Mesendoderm (in vitro differentiated cells): ENCODE measurements around the gene AIG1.

Source experiments
- DNase-seq: peaks from one replicate; pipeline ENCODE4 v3.0.0; 2013
- H2AK5ac ChIP-seq: 2 replicates; pipeline ENCODE4 v1.6.1; 2013; ENCODE audit warnings: low read length, inconsistent platforms
- H2BK120ac ChIP-seq: 2 replicates; pipeline ENCODE4 v1.6.1; 2013; ENCODE audit warnings: low read depth, mild to moderate bottlenecking, low read length, moderate library complexity, mixed read lengths
- H2BK15ac ChIP-seq: replicated peaks from 2 replicates; pipeline ENCODE4 v1.6.1; 2013; ENCODE audit warnings: low read depth, mild to moderate bottlenecking, moderate library complexity
- H2BK5ac ChIP-seq: 2 replicates; pipeline ENCODE4 v1.6.1; 2013; ENCODE audit warnings: low read length, inconsistent platforms
- H3K18ac ChIP-seq: 2 replicates; pipeline ENCODE4 v1.6.1; 2013; ENCODE audit warnings: mild to moderate bottlenecking, low read length, mixed read lengths
- H3K23ac ChIP-seq: one replicate; pipeline ENCODE4 v1.6.1; 2013; ENCODE audit warnings: low read length
- H3K27ac ChIP-seq: 2 replicates; pipeline ENCODE4 v1.5.1; 2013; ENCODE audit warnings: low read depth, mild to moderate bottlenecking, inconsistent platforms, low read length, moderate library complexity
- H3K27me3 ChIP-seq: 2 replicates; pipeline ENCODE4 v1.6.1; 2013; ENCODE audit warnings: low read length, control low read depth, mild to moderate bottlenecking, inconsistent platforms; ENCODE audit not compliant: insufficient read depth, poor library complexity
- H3K36me3 ChIP-seq: 2 replicates; pipeline ENCODE4 v1.6.1; 2013; ENCODE audit warnings: low read length, inconsistent platforms; ENCODE audit not compliant: control insufficient read depth, insufficient read depth
- H3K4ac ChIP-seq: one replicate; pipeline ENCODE4 v1.6.1; 2013; ENCODE audit warnings: low read depth, mild to moderate bottlenecking, low read length, moderate library complexity
- H3K4me1 ChIP-seq: 2 replicates; pipeline ENCODE4 v1.6.1; 2013; ENCODE audit warnings: low read depth, low read length, inconsistent platforms; ENCODE audit not compliant: control insufficient read depth
- H3K4me2 ChIP-seq: 2 replicates; pipeline ENCODE4 v1.6.1; 2013; ENCODE audit warnings: low read length
- H3K4me3 ChIP-seq: 2 replicates; pipeline ENCODE4 v1.5.1; 2013; ENCODE audit warnings: mild to moderate bottlenecking, low read length
- H3K56ac ChIP-seq: one replicate; pipeline ENCODE4 v1.6.1; 2013; ENCODE audit warnings: low read length
- H3K79me1 ChIP-seq: 2 replicates; pipeline ENCODE4 v1.6.1; 2013; ENCODE audit warnings: low read length, inconsistent platforms
- H3K79me2 ChIP-seq: 2 replicates; pipeline ENCODE4 v1.6.1; 2013; ENCODE audit warnings: mild to moderate bottlenecking, low read length; ENCODE audit not compliant: control insufficient read depth, insufficient read depth
- H3K9ac ChIP-seq: 2 replicates; pipeline ENCODE4 v1.6.1; 2013; ENCODE audit warnings: low read length, inconsistent platforms
- H4K5ac ChIP-seq: one replicate; pipeline ENCODE4 v1.6.1; 2013; ENCODE audit warnings: low read length
- H4K8ac ChIP-seq: one replicate; pipeline ENCODE4 v1.6.1; 2013; ENCODE audit warnings: low read depth, mild to moderate bottlenecking, control low read depth, low read length, moderate library complexity
- WGBS: extraction: QIAGEN DNeasy Blood & Tissue Kit; methylation state at CpG from one replicate; pipeline ENCODE4 v1.1.7; 2013; ENCODE audit warnings: low lambda C conversion rate, missing lambda C conversion rate; ENCODE audit not compliant: insufficient coverage; ENCODE audit errors: extremely low coverage; 5-methylcytosine and 5-hydroxymethylcytosine counted together

Gene AIG1

DNA sequence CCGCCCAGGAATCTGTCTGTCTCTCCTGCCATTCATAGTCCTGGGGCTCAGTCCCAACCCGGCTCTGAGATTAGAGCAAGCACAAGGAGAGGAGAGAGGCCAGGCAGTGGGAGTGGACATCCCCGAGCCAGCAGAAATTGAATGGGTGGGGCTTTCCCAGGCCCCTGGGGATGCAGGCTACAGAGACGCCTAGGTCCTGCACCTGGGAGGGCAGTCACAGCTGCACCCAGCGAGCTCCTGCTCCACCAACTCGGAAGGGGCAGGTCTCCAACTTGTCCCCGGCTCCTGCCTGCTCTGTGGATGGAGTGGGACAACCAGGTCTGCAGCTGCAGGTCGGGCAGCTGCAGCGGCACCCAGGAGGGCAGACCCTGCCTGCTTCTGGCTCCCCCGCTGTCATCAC, 11.1 kb upstream of the AIG1 start:
- H4K5ac ChIP-seq = no peak overlapping the region
- no peak overlapping the region for H3K27ac ChIP-seq
- no peak overlapping the region for H3K23ac ChIP-seq
- H3K4me1 ChIP-seq = no peaks in the 10 kb centered on the region
- no peak overlapping the region for H3K9ac ChIP-seq
- H3K4me3 ChIP-seq = no peak overlapping the region
- no peaks in the 10 kb centered on the region for H3K36me3 ChIP-seq
- H2BK5ac ChIP-seq = no peak overlapping the region
- H3K56ac ChIP-seq = no peak overlapping the region
- H2AK5ac ChIP-seq = no peak overlapping the region
- H2BK15ac ChIP-seq = no peak overlapping the region
- WGBS = no CpG with 5 or more reads among the region's 10 CpGs
- H3K18ac ChIP-seq = no peak overlapping the region
- H3K4me2 ChIP-seq = no peak overlapping the region
- H3K4ac ChIP-seq = no peak overlapping the region
- H3K79me1 ChIP-seq = no peaks in the 10 kb centered on the region
- no peak for DNase-seq
- no peaks in the 10 kb centered on the region for H3K79me2 ChIP-seq
- H3K27me3 ChIP-seq = no peaks in the 10 kb centered on the region
- no peak overlapping the region for H4K8ac ChIP-seq
- H2BK120ac ChIP-seq = no peak overlapping the region

DNA sequence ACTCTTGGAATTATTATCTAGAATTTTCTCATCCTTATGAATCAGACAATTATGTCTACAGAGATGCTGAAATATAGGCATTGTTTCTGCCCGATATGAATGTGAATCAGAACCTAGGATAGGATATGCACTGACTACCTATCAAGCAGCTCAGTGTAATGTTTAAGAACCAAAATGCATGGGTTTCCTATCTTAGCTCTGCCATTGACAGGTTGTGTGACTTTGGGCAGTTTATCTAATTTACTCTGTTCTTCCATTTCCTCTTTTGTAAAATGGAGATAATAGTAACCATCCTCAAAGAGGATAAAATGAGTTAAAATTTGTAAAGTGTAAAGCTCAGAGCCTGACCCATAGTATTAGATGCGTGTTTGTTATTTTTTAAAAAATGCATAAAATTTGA, 10.2 kb upstream of the AIG1 start:
- Histone ChIP-seq H3K9ac (no peak overlapping the region), H4K5ac (no peak overlapping the region), H2BK5ac (no peak overlapping the region), H3K4ac (no peak overlapping the region), H4K8ac (no peak overlapping the region), H3K27me3 (no peaks in the 10 kb centered on the region), H3K4me2 (no peak overlapping the region), H2BK120ac (no peak overlapping the region), H3K23ac (no peak overlapping the region), H3K18ac (no peak overlapping the region), H3K79me1 (no peaks in the 10 kb centered on the region), H3K4me1 (no peaks in the 10 kb centered on the region), H2AK5ac (no peak overlapping the region), H3K79me2 (no peaks in the 10 kb centered on the region), H2BK15ac (no peak overlapping the region), H3K27ac (no peak overlapping the region), H3K56ac (no peak overlapping the region), H3K4me3 (no peak overlapping the region), H3K36me3 (no peaks in the 10 kb centered on the region)
- no peak for DNase-seq
- no CpG with 5 or more reads among the region's 2 CpGs for WGBS

DNA sequence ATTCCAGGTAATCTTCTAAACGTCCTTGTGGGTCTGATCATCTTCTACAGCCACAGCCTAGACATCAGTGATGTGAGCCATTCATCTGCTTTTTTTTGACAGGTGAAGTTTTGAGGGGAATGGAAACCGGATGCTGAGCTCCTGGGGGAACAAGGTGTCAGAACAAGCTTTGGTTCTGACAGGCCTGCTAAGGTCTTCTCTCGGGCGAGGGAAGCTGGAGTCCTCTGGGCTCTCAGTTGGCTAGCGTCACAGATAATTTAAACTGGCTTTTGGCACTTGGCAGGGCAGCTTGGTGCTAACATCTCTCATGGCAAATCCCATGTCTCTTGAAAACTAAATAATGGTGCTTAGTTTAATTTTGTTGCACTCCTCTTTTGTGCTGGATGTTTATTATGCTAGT, 8.4 kb upstream of the AIG1 start:
- Histone ChIP-seq H3K79me1 (no peaks in the 10 kb centered on the region), H3K18ac (no peak overlapping the region), H3K36me3 (no peaks in the 10 kb centered on the region), H3K9ac (no peak overlapping the region), H3K4me3 (no peak overlapping the region), H3K79me2 (no peaks in the 10 kb centered on the region), H4K5ac (no peak overlapping the region), H3K27me3 (no peaks in the 10 kb centered on the region), H3K56ac (no peak overlapping the region), H2AK5ac (no peak overlapping the region), H3K4me1 (no peaks in the 10 kb centered on the region), H2BK120ac (no peak overlapping the region), H2BK5ac (no peak overlapping the region), H3K23ac (no peak overlapping the region), H3K4me2 (no peak overlapping the region), H2BK15ac (no peak overlapping the region), H3K4ac (no peak overlapping the region), H3K27ac (no peak overlapping the region), H4K8ac (no peak overlapping the region)
- no CpG with 5 or more reads among the region's 5 CpGs for WGBS
- no peak for DNase-seq

DNA sequence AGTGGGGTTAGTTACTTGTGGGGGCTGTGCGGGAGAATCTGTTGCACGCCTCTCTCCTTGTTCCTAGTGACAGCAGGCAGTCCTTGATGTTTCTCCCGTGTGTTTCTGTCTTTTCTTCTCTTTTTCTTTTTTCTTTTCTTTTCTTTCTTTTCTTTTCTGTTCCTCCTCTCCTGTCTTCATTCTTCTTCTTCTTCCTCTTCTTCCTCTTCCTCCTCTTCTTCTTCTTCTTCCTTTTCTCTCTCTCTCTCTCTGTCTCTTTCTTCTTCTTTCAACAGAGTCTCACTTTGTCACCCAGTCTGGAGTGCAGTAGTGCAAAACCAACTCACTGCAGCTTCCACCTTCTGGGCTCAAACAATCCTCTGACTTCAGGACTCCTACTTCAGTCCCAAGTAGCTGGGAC, 6.8 kb upstream of the AIG1 start:
- no peak overlapping the region for H3K9ac ChIP-seq
- no peak overlapping the region for H2BK5ac ChIP-seq
- H2BK120ac ChIP-seq = no peak overlapping the region
- H3K4me3 ChIP-seq = no peak overlapping the region
- H3K79me1 ChIP-seq = no peaks in the 10 kb centered on the region
- H3K36me3 ChIP-seq = no peaks in the 10 kb centered on the region
- H4K5ac ChIP-seq = no peak overlapping the region
- H3K23ac ChIP-seq = no peak overlapping the region
- H2AK5ac ChIP-seq = no peak overlapping the region
- no peak for DNase-seq
- no peaks in the 10 kb centered on the region for H3K79me2 ChIP-seq
- no peak overlapping the region for H3K27ac ChIP-seq
- H3K18ac ChIP-seq = no peak overlapping the region
- no peak overlapping the region for H4K8ac ChIP-seq
- no peak overlapping the region for H2BK15ac ChIP-seq
- no peak overlapping the region for H3K56ac ChIP-seq
- no peak overlapping the region for H3K4me2 ChIP-seq
- H3K27me3 ChIP-seq = no peaks in the 10 kb centered on the region
- no peaks in the 10 kb centered on the region for H3K4me1 ChIP-seq
- WGBS = no CpG with 5 or more reads among the region's 3 CpGs
- no peak overlapping the region for H3K4ac ChIP-seq

DNA sequence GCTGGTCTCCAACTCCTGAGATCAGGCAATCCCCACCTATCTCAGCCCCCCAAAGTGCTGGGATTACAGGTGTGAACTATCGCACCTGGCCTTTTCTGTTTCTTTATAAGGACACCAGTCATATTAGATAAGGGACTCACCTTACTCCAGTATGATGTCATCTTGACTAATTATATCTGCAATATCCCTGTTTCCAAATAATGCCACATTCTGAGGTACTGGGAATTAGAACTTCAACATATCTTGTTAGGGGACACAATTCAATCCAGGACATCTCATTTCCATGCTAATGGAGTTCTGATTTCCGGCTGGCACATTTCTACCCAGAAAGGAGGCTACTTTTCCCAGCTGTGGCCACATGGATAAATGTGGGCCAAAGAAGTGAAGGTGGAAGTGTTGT, 6.4 kb upstream of the AIG1 start:
- H3K23ac ChIP-seq = no peak overlapping the region
- no peaks in the 10 kb centered on the region for H3K79me2 ChIP-seq
- H3K36me3 ChIP-seq = no peaks in the 10 kb centered on the region
- H4K5ac ChIP-seq = no peak overlapping the region
- H2BK120ac ChIP-seq = no peak overlapping the region
- H3K9ac ChIP-seq = no peak overlapping the region
- H3K4me1 ChIP-seq = no peaks in the 10 kb centered on the region
- no CpG with 5 or more reads among the region's 2 CpGs for WGBS
- H2BK15ac ChIP-seq = no peak overlapping the region
- H4K8ac ChIP-seq = no peak overlapping the region
- no peak overlapping the region for H3K18ac ChIP-seq
- no peak overlapping the region for H3K4ac ChIP-seq
- no peak overlapping the region for H3K4me3 ChIP-seq
- H2AK5ac ChIP-seq = no peak overlapping the region
- H3K56ac ChIP-seq = no peak overlapping the region
- no peak overlapping the region for H3K4me2 ChIP-seq
- no peak overlapping the region for H2BK5ac ChIP-seq
- no peak for DNase-seq
- H3K27ac ChIP-seq = no peak overlapping the region
- no peaks in the 10 kb centered on the region for H3K27me3 ChIP-seq
- no peaks in the 10 kb centered on the region for H3K79me1 ChIP-seq

GRCh38 chr6:143055213-143055612, 5.5 kb upstream of the AIG1 start:
- Histone ChIP-seq H3K4ac (no peak overlapping the region), H3K4me3 (no peak overlapping the region), H3K79me1 (no peaks in the 10 kb centered on the region), H3K4me1 (no peaks in the 10 kb centered on the region), H3K79me2 (no peaks in the 10 kb centered on the region), H4K8ac (no peak overlapping the region), H2AK5ac (no peak overlapping the region), H3K9ac (no peak overlapping the region), H3K4me2 (no peak overlapping the region), H3K56ac (no peak overlapping the region), H3K23ac (no peak overlapping the region), H2BK15ac (no peak overlapping the region), H3K18ac (no peak overlapping the region), H3K27ac (no peak overlapping the region), H2BK120ac (no peak overlapping the region), H4K5ac (no peak overlapping the region), H2BK5ac (no peak overlapping the region), H3K27me3 (no peaks in the 10 kb centered on the region), H3K36me3 (no peaks in the 10 kb centered on the region)
- DNase-seq = no peak
- WGBS = no CpG with 5 or more reads among the region's 2 CpGs
